Measurements from ENCODE around the gene DIDO1.

DNA sequence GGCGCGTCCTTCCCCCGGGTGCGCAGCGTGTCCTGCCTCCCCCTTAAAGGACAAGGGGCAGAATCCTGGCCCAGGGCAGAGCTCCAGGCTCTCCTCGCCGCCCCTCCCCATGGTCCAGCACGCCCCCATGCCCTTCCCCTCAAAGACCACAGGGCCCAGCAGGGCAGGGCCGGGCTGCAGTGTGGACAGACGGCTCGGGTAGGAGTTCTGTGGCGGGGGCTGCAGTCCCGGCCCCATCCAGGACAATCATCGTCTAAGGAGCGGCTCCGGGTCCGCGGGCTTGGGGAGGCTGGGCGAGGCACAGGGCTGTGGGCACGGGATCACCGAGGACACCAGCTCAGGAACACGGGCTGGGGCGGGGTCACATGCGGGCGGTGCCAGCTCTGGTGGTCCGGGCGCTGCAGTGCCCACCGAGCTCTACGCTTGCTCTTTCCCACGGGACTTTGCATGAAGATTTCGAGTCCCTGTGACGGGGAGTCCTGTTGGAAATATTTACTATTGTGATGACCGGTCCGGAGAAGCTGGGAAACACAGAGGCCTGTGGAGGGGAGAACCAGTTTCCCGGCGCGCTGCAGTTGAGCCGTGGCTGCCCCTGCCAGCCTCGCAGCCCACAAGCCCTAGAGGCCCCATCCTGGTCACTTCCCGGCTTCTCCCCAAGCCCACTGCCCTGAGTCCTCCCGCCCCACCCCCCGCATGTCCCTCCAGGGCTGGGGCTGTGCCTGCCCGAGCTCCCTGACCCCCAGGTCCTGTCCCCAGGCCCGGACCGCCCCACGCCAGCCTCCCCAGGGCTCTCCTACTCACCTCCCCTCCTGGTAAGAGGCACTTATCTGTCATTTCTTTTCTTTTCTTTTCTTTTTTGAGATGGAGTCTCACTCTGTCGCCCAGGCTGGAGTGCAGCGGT is 46.8 kb upstream of the DIDO1 start:
- TF ChIP-seq EZH2 (IDR thresholded peaks at IDR 0.05; ENCODE audit: low read length, missing control alignments) (peak; percentile 63), CTCF (conservative IDR thresholded peaks at IDR 0.05 in 1 of 2, IDR thresholded peaks at IDR 0.05 in 1 of 2; ENCODE audit: low read depth in 1 of 2, low read length in 2 of 2) (no peak)
